Measurements from ENCODE around the gene ADAMTS18. TPM values are rescaled to one million over a fixed set of nuclear protein-coding genes. Genes with fewer than 3 reads are reported as not detected.

The ADAMTS18 gene
- polyA plus RNA-seq, 1 of the 3 experiments (the other 2 are of a cell fraction) = under 0.01 TPM

- ChIA-PET CTCF (no interaction called here), POLR2A (no interaction called here)
- Histone ChIP-seq H4K20me1 (ENCODE audit: insufficient read depth) (no peaks in the 10 kb centered on the region), H3K79me2 (ENCODE audit: insufficient read depth) (no peaks in the 10 kb centered on the region), H3K9ac (no peak overlapping the region), H3K4me3 (ENCODE audit: low read depth in 2 of 2, low read length in 1 of 2) (no peak overlapping the region), H3K9me3 (no peaks in the 10 kb centered on the region), H3K27ac (ENCODE audit: low read depth in 2 of 2, low read length in 1 of 2) (no peak overlapping the region), H3K27me3 (ENCODE audit: insufficient read depth) (no peaks in the 10 kb centered on the region), H2AFZ (ENCODE audit: low read depth) (no peak overlapping the region), H3K36me3 (replicated peaks in 1 of 2; ENCODE audit: control insufficient read depth in 1 of 2, insufficient read depth in 2 of 2, low read length in 1 of 2) (no peaks in the 10 kb centered on the region), H3K4me2 (no peak overlapping the region), H3K4me1 (ENCODE audit: control insufficient read depth in 1 of 2, insufficient read depth in 2 of 2, low read depth in 1 of 2, low read length in 1 of 2) (no peaks in the 10 kb centered on the region), H3F3A (replicated peaks; ENCODE audit: insufficient read depth) (no peaks in the 10 kb centered on the region), H3K9me2 (no peaks in the 10 kb centered on the region)
- WGBS (ENCODE audit: low lambda C conversion rate) = 31% methylated on average over 3 of the region's 3 CpGs
- DNase-seq = no peak
- TF ChIP-seq FOXJ3 (CRISPR knock-in tag; IDR thresholded peaks at IDR 0.05) (no peak), REST (IDR thresholded peaks at IDR 0.05; ENCODE audit: low read depth, low read length) (no peak)
Measured at GRCh38 chr16:77459534-77460254, 24.9 kb upstream of the ADAMTS18 start.

- Histone ChIP-seq H3K9ac (no peak overlapping the region), H3K9me2 (no peaks in the 10 kb centered on the region), H2AFZ (ENCODE audit: low read depth) (no peak overlapping the region), H3F3A (replicated peaks; ENCODE audit: insufficient read depth) (no peaks in the 10 kb centered on the region), H3K36me3 (replicated peaks in 1 of 2; ENCODE audit: control insufficient read depth in 1 of 2, insufficient read depth in 2 of 2, low read length in 1 of 2) (no peaks in the 10 kb centered on the region), H3K79me2 (ENCODE audit: insufficient read depth) (no peaks in the 10 kb centered on the region), H3K9me3 (no peaks in the 10 kb centered on the region), H3K4me3 (ENCODE audit: low read depth in 2 of 2, low read length in 1 of 2) (no peak overlapping the region), H3K27me3 (ENCODE audit: insufficient read depth) (no peaks in the 10 kb centered on the region), H4K20me1 (ENCODE audit: insufficient read depth) (no peaks in the 10 kb centered on the region), H3K4me2 (no peak overlapping the region), H3K4me1 (ENCODE audit: control insufficient read depth in 1 of 2, insufficient read depth in 2 of 2, low read depth in 1 of 2, low read length in 1 of 2) (no peaks in the 10 kb centered on the region), H3K27ac (ENCODE audit: low read depth in 2 of 2, low read length in 1 of 2) (no peak overlapping the region)
- WGBS (ENCODE audit: low lambda C conversion rate) = 14% methylated on average over 5 of the region's 5 CpGs
- TF ChIP-seq SIN3A (IDR thresholded peaks at IDR 0.05; ENCODE audit: borderline replicate concordance, low read depth, low read length) (no peak), MAX (IDR thresholded peaks at IDR 0.05; ENCODE audit: low read depth) (no peak), USF1 (IDR thresholded peaks at IDR 0.05; ENCODE audit: borderline replicate concordance, low read depth) (no peak), MEF2A (IDR thresholded peaks at IDR 0.05; ENCODE audit: borderline replicate concordance, low read depth) (no peak), ELF1 (IDR thresholded peaks at IDR 0.05) (no peak)
- CTCF ChIA-PET = interaction anchor here (0.5 kb wide), 1 partner anchor 180 kb away, joined by 3 read pairs; no protein-coding TSS in a partner anchor
- no peak for DNase-seq
- POLR2A ChIA-PET = no interaction called here
Measured at GRCh38 chr16:77457046-77457445, 22.2 kb upstream of the ADAMTS18 start.
